K562 (cell line): ENCODE measurements around the gene EPB42. TPM values are rescaled to one million over a fixed set of nuclear protein-coding genes. Genes with fewer than 3 reads are reported as not detected.

Source experiments
- CBFA2T2 ChIP-seq: fragments of 450-650 bp; conservative IDR thresholded peaks from 2 replicates; pipeline ENCODE4 v1.6.1; 2017; ENCODE audit warnings: mild to moderate bottlenecking
- CBX1 ChIP-seq: sonication (generic); IDR thresholded peaks from 2 replicates; pipeline ENCODE4 v1.6.1; 2016; ENCODE audit warnings: antibody characterized with exemption, low read depth, mild to moderate bottlenecking
- CBX8 ChIP-seq: fragments of 200-600 bp; sonication (generic); IDR thresholded peaks from 2 replicates; pipeline ENCODE4 v1.6.1; 2012; ENCODE audit warnings: borderline replicate concordance, mixed run types, low read depth, mild to moderate bottlenecking, moderate library complexity, mixed read lengths, low read length, control low read depth, inconsistent platforms; ENCODE audit not compliant: poor library complexity, severe bottlenecking; ENCODE audit errors: extremely low read depth
- GTF2A2 ChIP-seq: IDR thresholded peaks from 2 replicates; pipeline ENCODE4 v1.6.1; 2016; ENCODE audit warnings: mild to moderate bottlenecking, missing genetic modification characterization, missing compliant biosample characterization
- HNRNPL ChIP-seq: fragments of 200-400 bp; formaldehyde crosslinking; IDR thresholded peaks from 2 replicates; pipeline ENCODE4 v1.6.1; 2017; ENCODE audit warnings: low read depth, mild to moderate bottlenecking, low read length
- MTA2 ChIP-seq: fragments of 450-650 bp; IDR thresholded peaks from 2 replicates; pipeline ENCODE4 v1.6.1; 2016; ENCODE audit warnings: low read depth
- MTF1 ChIP-seq: fragments of 250-450 bp; sonication (Bioruptor Pico); IDR thresholded peaks from 2 replicates; pipeline ENCODE4 v1.9.0; 2021; ENCODE audit warnings: moderate library complexity, mild to moderate bottlenecking, inconsistent platforms, borderline replicate concordance
- PRMT5 ChIP-seq: sonication (generic); formaldehyde crosslinking; IDR thresholded peaks from 2 replicates; pipeline ENCODE4 v1.5.0; 2020; ENCODE audit warnings: missing genetic modification reagents
- RB1 ChIP-seq: fragments of 450-650 bp; IDR thresholded peaks from 2 replicates; pipeline ENCODE4 v1.6.1; 2017; ENCODE audit warnings: low read depth, mild to moderate bottlenecking
- SLC30A9 ChIP-seq: fragments of 250-450 bp; sonication (Bioruptor Pico); IDR thresholded peaks from 2 replicates; pipeline ENCODE4 v1.8.0; 2022; ENCODE audit warnings: mild to moderate bottlenecking, moderate library complexity
- SNRNP70 ChIP-seq: fragments of 200-400 bp; formaldehyde crosslinking; optimal IDR thresholded peaks from 2 replicates; pipeline ENCODE3; 2017; ENCODE audit warnings: low read depth, low read length
- TFAM ChIP-seq: fragments of 250-450 bp; sonication (Bioruptor Pico); conservative IDR thresholded peaks from 2 replicates; pipeline ENCODE4 v1.5.0; 2021; ENCODE audit warnings: mild to moderate bottlenecking, moderate library complexity
- TRIM28 ChIP-seq: fragments of 450-650 bp; IDR thresholded peaks from 2 replicates; pipeline ENCODE4 v1.6.1; 2017
- ZBTB49 ChIP-seq: sonication (generic); formaldehyde crosslinking; IDR thresholded peaks from 2 replicates; pipeline ENCODE4 v1.8.0; 2022; ENCODE audit warnings: missing genetic modification reagents, mild to moderate bottlenecking, borderline replicate concordance
- ZFP1 ChIP-seq: fragments of 450-650 bp; formaldehyde crosslinking; IDR thresholded peaks from 2 replicates; pipeline ENCODE4 v1.4.0; 2020; ENCODE audit warnings: mild to moderate bottlenecking, mixed read lengths
- ZNF263 ChIP-seq: sonication (generic); formaldehyde crosslinking; IDR thresholded peaks from 2 replicates; pipeline ENCODE4 v1.8.0; 2022; ENCODE audit warnings: mild to moderate bottlenecking, missing genetic modification reagents, borderline replicate concordance
- ZNF318 ChIP-seq, 2 experiments: fragments of 450-650 bp; IDR thresholded peaks; 2 replicates each; pipeline ENCODE4 v1.6.1; 2016; ENCODE audit warnings: mild to moderate bottlenecking in 2 of 2, borderline replicate concordance in 1 of 2, low read depth in 1 of 2, moderate library complexity in 1 of 2
- ZNF445 ChIP-seq: fragments of 250-450 bp; sonication (Bioruptor Pico); IDR thresholded peaks from 2 replicates; pipeline ENCODE4 v1.4.0; 2020; ENCODE audit warnings: low read depth, mild to moderate bottlenecking, moderate library complexity
- ZNF696 ChIP-seq: fragments of 250-450 bp; sonication (Bioruptor Pico); conservative IDR thresholded peaks from 2 replicates; pipeline ENCODE4 v1.4.0; 2020; ENCODE audit warnings: mild to moderate bottlenecking, moderate library complexity
- polyA plus RNA-seq, 8 experiments: library from polyadenylated mRNA; depleted of rRNA in 4 of 8; stranded (reverse) in 5 of 8; unstranded in 3 of 8; fragments of >200 nt; fragmentation: Nextera tagmentation in 2 of 8; fragmentation: Illumina TruSeq in 1 of 8; extraction: Ambion mirVana in 2 of 8; extraction: Trizol in 1 of 8; gene quantifications; 2 replicates each; pipeline versions ENCODE4 v1.2.1 to v1.2.3, GENCODE V29; 2011 to 2014; ENCODE audit warnings: inconsistent platforms in 1 of 8, missing spikeins in 1 of 8
- total RNA-seq, 7 experiments: library from RNA; depleted of rRNA in 6 of 7; stranded (reverse); fragments of >200 nt in 6 of 7; fragmentation: Illumina TruSeq in 2 of 7; extraction: Trizol in 2 of 7; gene quantifications; 2 replicates each; pipeline versions ENCODE4 v1.2.1 to v1.2.3, GENCODE V29; 2011 to 2021; ENCODE audit warnings: low replicate concordance in 1 of 7

Gene EPB42
- total and polyA plus RNA-seq, 9 of the 15 experiments (the other 6 are each of a cell fraction or from before 2014, with no cell fraction given), result 0.38 to 2.3 (median 1.4) TPM

DNA sequence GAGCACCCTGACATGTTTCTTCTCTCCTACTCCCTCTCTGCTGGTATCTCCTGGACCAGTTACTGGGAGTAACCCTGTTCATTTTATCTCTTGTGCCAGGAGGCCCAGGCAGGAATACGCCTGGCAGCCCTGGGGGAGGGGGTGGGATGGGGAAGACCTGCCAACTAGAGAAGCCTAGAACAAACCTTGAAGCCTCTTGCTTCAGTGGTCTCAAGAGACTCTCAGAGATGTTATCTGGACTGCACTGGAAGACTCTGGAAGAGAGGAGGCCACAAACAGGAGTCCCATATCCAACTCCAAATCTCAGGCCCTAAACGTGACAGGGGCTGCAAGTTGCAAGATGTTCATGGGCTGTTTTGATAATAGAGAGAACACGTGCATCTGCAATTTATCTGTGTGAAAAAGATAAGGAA lies at the start of gene EPB42 (continued):
- TF ChIP-seq SNRNP70 (no peak), ZBTB49 (CRISPR knock-in tag) (no peak), ZNF318 (IDR thresholded peaks at IDR 0.05; ENCODE audit: borderline replicate concordance in 1 of 2, low read depth in 1 of 2) (no peak), ZNF445 (no peak), GTF2A2 (tag) (no peak), ZNF696 (CRISPR knock-in tag) (no peak), ZFP1 (no peak), SLC30A9 (no peak), MTA2 (peak; percentile 86), CBX1 (no peak), CBX8 (no peak), HNRNPL (no peak), RB1 (no peak), ZNF263 (CRISPR knock-in tag) (no peak), TRIM28 (no peak), PRMT5 (CRISPR knock-in tag) (no peak), TFAM (no peak), CBFA2T2 (peak; percentile 92), MTF1 (CRISPR knock-in tag) (no peak)
